ENCODE data around the gene RCN1. TPM values are rescaled to one million over a fixed set of nuclear protein-coding genes. Genes with fewer than 3 reads are reported as not detected.

Gene RCN1
- 2.2 and 6.2 TPM in 2 replicates for total RNA-seq (2011; cell fraction: chromatin; rRNA removed; ENCODE audit: low replicate concordance)
- total RNA-seq (2011; cell fraction: nucleolus; rRNA removed) = 4.3 and 5.0 TPM in 2 replicates
- total RNA-seq (2011; cell fraction: nucleoplasm; rRNA removed) = 5.6 and 6.9 TPM in 2 replicates
- total RNA-seq (2014; rRNA removed) (6.5 and 8.0 TPM in 2 replicates), total RNA-seq (2014; rRNA removed; fragmentation: Illumina TruSeq; extraction: Trizol) (7.8 and 8.7 TPM in 2 replicates), total RNA-seq (2015; rRNA removed; fragmentation: Illumina TruSeq; extraction: Trizol) (8.1 and 8.3 TPM in 2 replicates), total RNA-seq (2021) (5.7 and 7.2 TPM in 2 replicates), polyA plus RNA-seq (2011; rRNA removed) (3.9 and 7.5 TPM in 2 replicates), polyA plus RNA-seq (2014; fragmentation: Illumina TruSeq; extraction: Trizol) (6.3 and 8.7 TPM in 2 replicates), polyA plus RNA-seq (2014; fragmentation: Nextera tagmentation; extraction: Ambion mirVana) (1 to 10 TPM; 2.1 to 2.3 TPM), polyA plus RNA-seq (2014; rRNA removed) (5.6 and 6.2 TPM in 2 replicates), polyA minus RNA-seq (2011; rRNA and poly(A)+ RNA removed) (4.1 and 9.9 TPM in 2 replicates), Bru-seq, nascent RNA (percentile 52 among the genes with signal in this experiment), BruChase-seq, experiment 1, labeled RNA remaining after a 2-hour chase (percentile 64 among the genes with signal in this experiment), BruChase-seq, experiment 2, labeled RNA remaining after a 6-hour chase (percentile 72 among the genes with signal in this experiment)
- polyA plus RNA-seq (2011; cell fraction: cytosol; rRNA removed) = 2.1 and 3.2 TPM in 2 replicates
- polyA plus RNA-seq (2011; cell fraction: nucleus; rRNA removed) = 1.4 and 3.3 TPM in 2 replicates
- polyA plus RNA-seq (2012) = 9.3 and 20.9 TPM in 2 replicates
- 1.7 and 2.6 TPM in 2 replicates for polyA minus RNA-seq (2011; cell fraction: cytosol; rRNA and poly(A)+ RNA removed)
- 1.8 and 4.1 TPM in 2 replicates for polyA minus RNA-seq (2011; cell fraction: nucleus; rRNA and poly(A)+ RNA removed)
- long read RNA-seq, experiment 1, transcript RCN1-201 (6 exons, 2,572 nt) = major isoform, 19 of 21 reads
- long read RNA-seq, experiment 1, partial matches to known transcripts = 0 of 21 reads
- long read RNA-seq, experiment 1, other reads (novel, unspliced or antisense) = 1 of 21 reads
- long read RNA-seq, experiment 2, transcript RCN1-201 (6 exons, 2,572 nt) = major isoform, 8 of 12 reads
- long read RNA-seq, experiment 2, partial matches to known transcripts = 0 of 12 reads
- long read RNA-seq, experiment 2, other reads (novel, unspliced or antisense) = 4 of 12 reads
- long read RNA-seq, experiment 3, transcript RCN1-201 (6 exons, 2,572 nt) = major isoform, 7 of 7 reads
- long read RNA-seq, experiment 3, partial matches to known transcripts = 0 of 7 reads
- long read RNA-seq, experiment 3, other reads (novel, unspliced or antisense) = 0 of 7 reads

DNA sequence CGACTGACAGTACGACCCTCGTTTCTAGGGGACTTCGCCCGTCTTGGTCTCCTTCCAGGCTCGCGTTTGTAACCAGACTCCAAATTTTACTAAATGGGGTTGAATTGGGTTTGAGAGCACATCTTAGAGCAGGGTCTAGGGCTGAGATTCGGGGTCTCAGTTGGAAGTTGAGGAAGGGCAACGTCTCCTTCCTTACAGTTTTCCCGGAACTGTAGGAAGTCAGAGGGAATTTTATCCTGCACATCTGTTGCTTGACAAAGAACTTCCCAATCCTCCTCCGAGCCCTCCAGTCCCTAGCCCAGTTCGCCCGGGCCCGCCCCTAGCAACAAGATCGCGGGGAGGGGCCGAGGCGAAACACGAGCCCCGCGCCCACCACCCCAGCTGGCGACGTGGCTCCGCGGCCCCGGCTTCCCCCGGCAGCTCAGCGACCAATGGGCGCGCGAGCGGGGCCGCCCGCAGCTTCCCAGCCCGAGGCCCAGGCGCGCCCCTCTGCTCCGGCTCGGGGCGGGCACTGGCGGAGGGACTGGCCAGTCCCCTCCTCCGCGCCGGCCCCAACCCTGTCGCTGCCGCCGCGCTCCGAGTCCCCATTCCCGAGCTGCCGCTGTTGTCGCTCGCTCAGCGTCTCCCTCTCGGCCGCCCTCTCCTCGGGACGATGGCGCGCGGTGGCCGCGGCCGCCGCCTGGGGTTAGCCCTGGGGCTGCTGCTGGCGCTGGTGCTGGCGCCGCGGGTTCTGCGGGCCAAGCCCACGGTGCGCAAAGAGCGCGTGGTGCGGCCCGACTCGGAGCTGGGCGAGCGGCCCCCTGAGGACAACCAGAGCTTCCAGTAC is at the start of gene RCN1:
Gene RCN1 (plus strand): TSS at position 530 of the 826 bp plus-strand sequence. CDS start 123 bp downstream, at position 653.
- CTCF ChIA-PET (ENCODE audit: low intra/inter-chr PET ratio) = no interaction called here
- Histone ChIP-seq H3K36me3 (ENCODE audit: control insufficient read depth, insufficient read depth, low read length) (no peaks in the 10 kb centered on the region), H3K4me1 (replicated peaks in 1 of 2; ENCODE audit: control insufficient read depth in 2 of 2, insufficient read depth in 2 of 2, low read length in 2 of 2) (peaks cover 7 to 12% of the 10 kb centered on the region in 2 experiments; a peak in 4 of 5 replicates), H3K9me3 (replicated peaks; ENCODE audit: control insufficient read depth, insufficient read depth, low read depth, low read length) (no peaks in the 10 kb centered on the region), H3K9me1 (ENCODE audit: control insufficient read depth, insufficient read depth, low read length) (no peaks in the 10 kb centered on the region), H4K20me1 (replicated peaks; ENCODE audit: control insufficient read depth, insufficient read depth, low read length) (0 out of 2 replicates have a peak, but pooled peaks cover 3% of the 10 kb centered on the region), H3K4me2 (ENCODE audit: insufficient read depth, low read length) (peak within 1 kb of the TSS; percentile 60), H3K79me2 (ENCODE audit: control insufficient read depth, insufficient read depth, low read length) (no peaks in the 10 kb centered on the region), H3K27me3 (ENCODE audit: control insufficient read depth in 2 of 2, insufficient read depth in 2 of 2, low read length in 2 of 2) (peaks cover 0 to 12% of the 10 kb centered on the region in 2 experiments; a peak in 1 of 5 replicates), H3K27ac (ENCODE audit: extremely low read depth, low read depth, low read length) (peak within 1 kb of the TSS; percentile 60; the same call in 2 of the 3 replicates), H3K4me3 (peak within 1 kb of the TSS; percentile 31), H3K9ac (ENCODE audit: insufficient read depth in 1 of 2, low read depth in 2 of 2, low read length in 2 of 2) (peak within 1 kb of the TSS; percentile 54 to 85; a peak in 3 of 4 replicates), H2AFZ (ENCODE audit: low read depth, low read length) (peak within 1 kb of the TSS; percentile 83)
- FAIRE-seq (no peak), DNase-seq (ENCODE audit: extremely low read depth in 1 of 4, low spot score in 3 of 4) (peak; percentile 17 to 58 (median 42)), ATAC-seq (peak; percentile 83)
- in situ Hi-C loops (cut with MboI) (no loop called here), intact Hi-C loops (cut with micrococcal nuclease) (no loop called here)
- 32% methylated on average over 34 of the region's 79 CpGs for WGBS (ENCODE audit: insufficient coverage, low coverage, missing lambda C conversion rate)
- POLR2A ChIA-PET = interaction anchor here (0.6 kb wide), 1 partner anchor 48 kb away, joined by 3 read pairs; no protein-coding TSS in a partner anchor
- no TSS peak for BruUV-seq (replicated peaks)
- no peak for TF ChIP-seq KLF16 (IDR thresholded peaks at IDR 0.05)
- TF ChIP-seq, protein P1, sequence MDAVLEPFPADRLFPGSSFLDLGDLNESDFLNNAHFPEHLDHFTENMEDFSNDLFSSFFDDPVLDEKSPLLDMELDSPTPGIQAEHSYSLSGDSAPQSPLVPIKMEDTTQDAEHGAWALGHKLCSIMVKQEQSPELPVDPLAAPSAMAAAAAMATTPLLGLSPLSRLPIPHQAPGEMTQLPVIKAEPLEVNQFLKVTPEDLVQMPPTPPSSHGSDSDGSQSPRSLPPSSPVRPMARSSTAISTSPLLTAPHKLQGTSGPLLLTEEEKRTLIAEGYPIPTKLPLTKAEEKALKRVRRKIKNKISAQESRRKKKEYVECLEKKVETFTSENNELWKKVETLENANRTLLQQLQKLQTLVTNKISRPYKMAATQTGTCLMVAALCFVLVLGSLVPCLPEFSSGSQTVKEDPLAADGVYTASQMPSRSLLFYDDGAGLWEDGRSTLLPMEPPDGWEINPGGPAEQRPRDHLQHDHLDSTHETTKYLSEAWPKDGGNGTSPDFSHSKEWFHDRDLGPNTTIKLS (IDR thresholded peaks at IDR 0.05; ENCODE audit: borderline replicate concordance, low read depth) = 0 out of 2 replicates have a peak, but pooled peaks have one; percentile 28
- TF ChIP-seq KDM5B (IDR thresholded peaks at IDR 0.05; ENCODE audit: insufficient replicate concordance, low read depth, low read length) = no peak
- TF ChIP-seq BCL6 (CRISPR knock-in tag; IDR thresholded peaks at IDR 0.05) = no peak
- TF ChIP-seq POLR2G (IDR thresholded peaks at IDR 0.05; ENCODE audit: low read depth, low read length) = peak; percentile 77
- no peak for TF ChIP-seq SMAD4 (CRISPR knock-in tag; conservative IDR thresholded peaks at IDR 0.05)
- no peak for TF ChIP-seq NFE2 (IDR thresholded peaks at IDR 0.05; ENCODE audit: low read depth)
- no peak for TF ChIP-seq SMARCB1 (IDR thresholded peaks at IDR 0.05; ENCODE audit: insufficient read length, low read depth)
- TF ChIP-seq FOXA1 (IDR thresholded peaks at IDR 0.05; ENCODE audit: borderline replicate concordance) = no peak
- no peak for TF ChIP-seq ZNF507 (tag; conservative IDR thresholded peaks at IDR 0.05)
- 0 out of 2 replicates have a peak, but pooled peaks have one; percentile 21 for TF ChIP-seq POLR2A (conservative IDR thresholded peaks at IDR 0.05)
